ENCODE data around the gene TMEM92.
"Not testable (repeated sequence)": the region's sequence is repeated elsewhere in the genome, so short reads cannot be mapped to it uniquely, and the experiment has no call there.

TMEM92 gene

DNA sequence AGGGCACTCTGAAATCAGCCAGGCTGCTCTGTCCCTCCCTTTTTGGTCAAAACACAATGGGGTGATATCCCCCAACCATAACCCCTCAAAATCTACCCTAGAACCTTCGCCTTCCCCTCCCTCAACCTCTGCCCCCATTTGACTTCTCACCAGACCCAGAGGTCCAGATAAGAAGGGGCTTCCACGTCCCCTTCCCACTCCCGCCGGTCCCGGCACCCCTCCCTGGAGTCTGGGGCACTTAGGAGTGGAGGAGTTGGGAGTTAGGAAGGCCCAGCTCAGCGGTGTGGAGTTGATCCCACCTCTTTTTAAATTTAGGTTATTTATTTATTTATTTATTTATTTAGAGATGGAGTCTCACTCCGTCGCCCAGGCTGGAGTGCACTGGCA, 619 bp upstream of the TMEM92 start:
- in situ Hi-C loops (cut with MboI; ENCODE audit: low sequenced_read_pairs), result no loop called here

DNA sequence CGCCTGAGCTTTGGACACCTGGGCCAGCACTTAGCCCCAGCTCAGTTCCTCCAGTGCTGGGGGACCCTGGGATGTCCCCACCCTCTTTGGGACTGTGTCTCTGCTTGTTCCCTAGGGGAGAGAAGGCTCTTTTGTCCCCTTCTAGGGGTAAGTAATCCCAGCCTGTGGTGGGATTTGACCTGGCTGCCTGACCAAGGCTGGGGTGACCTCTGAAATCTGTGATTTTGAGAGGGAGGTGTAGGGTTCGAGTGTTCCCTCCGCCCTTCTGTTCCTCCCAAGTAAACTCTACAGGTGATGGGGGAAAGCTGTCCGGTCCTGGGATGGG, 593 bp downstream of the TMEM92 start:
- in situ Hi-C loops (cut with MboI; ENCODE audit: low sequenced_read_pairs), result no loop called here

DNA sequence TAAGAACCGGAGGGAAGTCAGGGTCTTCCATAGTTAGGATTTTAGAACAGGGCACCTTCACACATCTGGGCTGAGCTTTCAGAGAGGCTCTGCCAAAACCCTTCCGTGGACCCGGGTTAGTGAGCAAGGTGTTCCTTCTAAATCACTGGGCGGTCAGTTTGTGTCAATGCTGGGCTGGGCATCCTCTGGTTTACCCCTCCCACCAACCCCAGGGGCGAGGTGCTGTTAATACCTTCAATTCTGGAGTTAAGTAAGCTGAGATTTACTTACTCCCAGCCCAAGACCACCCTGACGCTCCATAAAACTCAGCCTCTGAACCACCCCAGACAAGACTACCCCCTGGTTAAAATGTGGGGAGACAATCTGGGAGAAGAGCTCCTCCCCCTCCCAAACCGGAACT, 1.0 kb downstream of the TMEM92 start:
- in situ Hi-C loops (cut with MboI; ENCODE audit: low sequenced_read_pairs), result no loop called here

DNA sequence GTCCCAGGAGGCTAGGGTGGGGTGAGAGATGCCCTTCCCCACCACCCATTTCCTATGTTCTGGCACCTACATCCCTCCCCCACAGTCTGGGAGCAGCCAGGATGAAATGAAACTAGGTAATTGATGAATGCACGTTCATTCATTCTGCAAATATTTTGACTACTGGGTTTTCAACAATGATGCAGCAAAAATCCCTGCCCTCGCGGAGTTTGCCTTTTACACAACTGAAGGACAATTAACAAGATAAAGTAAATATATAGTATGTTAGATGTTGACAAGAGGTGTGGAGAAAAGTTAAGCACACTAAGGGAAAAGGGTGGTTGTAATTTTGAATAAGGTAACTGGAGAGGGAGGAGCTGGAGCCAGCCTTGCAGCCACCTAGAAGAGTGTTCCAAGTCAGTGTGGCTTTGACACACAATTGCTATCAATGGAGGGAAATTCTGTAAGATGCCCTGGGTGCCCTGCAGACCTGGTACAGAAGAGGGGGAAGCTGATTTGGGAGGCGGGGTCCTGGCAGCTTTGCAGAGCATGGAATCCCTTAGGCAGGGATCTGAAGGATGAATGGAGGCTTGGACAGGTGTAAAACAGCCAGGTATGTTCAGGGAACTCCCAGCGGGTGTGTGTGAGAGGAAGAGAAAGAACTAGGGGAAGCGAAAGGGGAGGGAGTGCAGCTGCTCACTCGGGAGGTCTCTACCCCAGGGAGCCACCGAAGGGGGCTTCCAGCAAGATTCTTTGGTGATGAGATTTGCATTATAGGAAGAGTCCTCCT, 2.5 kb downstream of the TMEM92 start:
- in situ Hi-C loops (cut with MboI; ENCODE audit: low sequenced_read_pairs), result no loop called here

DNA sequence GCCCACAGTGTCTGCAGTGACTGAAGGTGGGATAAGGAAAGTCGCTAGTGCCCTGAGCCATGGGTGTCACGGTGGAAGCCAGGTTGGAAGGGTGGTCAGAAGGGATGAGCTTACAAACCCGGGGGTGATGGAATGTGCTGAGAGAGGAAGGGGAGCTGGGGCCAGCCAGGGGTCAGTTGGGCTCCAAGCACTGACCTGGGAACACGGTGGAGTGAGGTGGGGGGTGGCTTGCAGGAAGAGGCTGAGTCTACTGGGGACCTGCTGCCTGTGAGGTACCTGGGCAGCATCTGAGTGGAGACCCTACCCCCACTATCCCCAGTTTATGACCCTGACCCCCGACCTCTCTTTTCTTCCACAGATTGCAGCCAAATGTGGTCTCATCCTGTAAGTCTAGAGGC, 3.1 kb downstream of the TMEM92 start:
- in situ Hi-C loops (cut with MboI; ENCODE audit: low sequenced_read_pairs), result no loop called here

DNA sequence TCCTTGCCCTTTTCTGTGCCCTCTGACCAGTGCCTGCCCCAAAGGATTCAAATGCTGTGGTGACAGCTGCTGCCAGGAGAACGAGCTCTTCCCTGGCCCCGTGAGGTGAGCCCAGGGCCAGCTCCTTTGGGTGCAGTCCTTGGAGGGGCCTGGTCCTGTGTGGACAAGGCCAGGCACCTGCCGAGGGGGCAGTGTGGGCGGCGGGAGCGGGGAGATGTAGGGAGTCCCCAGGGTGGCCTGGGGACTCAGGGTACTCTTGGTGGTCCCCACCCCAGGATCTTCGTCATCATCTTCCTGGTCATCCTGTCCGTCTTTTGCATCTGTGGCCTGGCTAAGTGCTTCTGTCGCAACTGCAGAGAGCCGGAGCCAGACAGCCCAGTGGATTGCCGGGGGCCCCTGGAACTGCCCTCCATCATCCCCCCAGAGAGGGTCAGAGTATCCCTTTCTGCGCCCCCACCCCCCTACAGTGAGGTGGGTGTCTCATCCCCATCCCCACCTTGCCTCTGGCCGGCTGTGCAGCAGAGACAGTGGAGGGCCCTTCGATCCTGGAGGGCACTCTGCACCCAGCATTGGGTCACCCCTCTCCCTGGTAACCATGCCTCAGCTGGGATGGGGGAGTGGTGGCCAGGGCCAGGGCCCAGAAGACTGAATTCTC, 4.4 kb downstream of the TMEM92 start:
- in situ Hi-C loops (cut with MboI; ENCODE audit: low sequenced_read_pairs), result no loop called here

DNA sequence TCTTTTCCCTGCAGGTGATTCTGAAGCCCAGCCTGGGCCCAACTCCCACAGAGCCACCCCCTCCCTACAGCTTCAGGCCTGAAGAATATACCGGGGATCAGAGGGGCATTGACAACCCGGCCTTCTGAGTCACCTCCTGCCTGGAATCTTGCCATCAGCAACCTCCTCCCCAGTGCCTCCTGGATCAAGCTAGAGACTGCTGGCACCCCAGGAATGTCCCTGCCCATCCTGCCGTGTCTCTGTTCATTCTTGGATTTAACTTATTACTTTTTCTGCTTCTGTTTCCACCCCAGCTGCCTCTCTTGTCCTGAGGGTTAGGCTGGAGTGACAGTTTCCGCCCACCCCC, 4.9 kb downstream of the TMEM92 start:
- in situ Hi-C loops (cut with MboI; ENCODE audit: low sequenced_read_pairs), result no loop called here

DNA sequence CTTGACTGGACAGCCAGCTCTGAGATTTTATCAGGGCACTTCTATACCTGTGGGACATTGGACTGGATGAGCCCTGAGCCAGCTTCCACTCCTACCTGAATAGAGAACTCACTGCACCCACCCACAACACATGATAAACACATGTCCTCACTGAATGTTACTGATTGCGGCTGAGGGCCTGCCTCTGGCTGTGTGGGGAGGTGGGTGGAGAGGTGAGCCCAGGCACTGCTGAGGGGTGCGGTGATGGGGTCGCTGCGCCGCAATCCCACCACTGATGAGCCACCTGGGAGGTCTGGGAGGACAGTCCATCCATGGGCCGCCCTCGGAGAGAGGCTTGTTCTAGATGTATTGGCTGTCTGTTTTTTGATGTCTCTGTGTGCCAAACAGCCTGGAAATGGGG, 5.4 kb downstream of the TMEM92 start:
- in situ Hi-C loops (cut with MboI; ENCODE audit: low sequenced_read_pairs), result no loop called here

DNA sequence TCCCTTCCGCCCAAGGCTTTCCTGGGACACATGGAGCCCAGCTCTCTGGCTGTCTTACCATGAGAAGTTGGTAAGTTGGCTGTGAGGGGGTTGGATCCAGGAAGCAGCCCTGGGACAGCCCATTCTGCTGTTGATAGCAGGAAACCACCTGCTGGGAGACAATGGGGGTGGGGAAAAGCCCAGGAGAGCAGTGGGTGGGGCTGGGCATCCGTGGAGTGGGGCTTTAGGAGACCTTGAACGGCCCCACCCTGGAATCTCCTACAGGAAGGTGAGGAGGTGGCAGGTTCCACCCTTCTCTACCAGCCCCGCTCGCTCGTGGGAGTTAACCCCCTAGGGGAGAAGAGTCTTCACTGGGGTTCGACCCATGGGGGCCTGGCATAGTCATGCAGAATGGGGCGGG, 5.8 kb downstream of the TMEM92 start:
- in situ Hi-C loops (cut with MboI; ENCODE audit: low sequenced_read_pairs), result no loop called here

DNA sequence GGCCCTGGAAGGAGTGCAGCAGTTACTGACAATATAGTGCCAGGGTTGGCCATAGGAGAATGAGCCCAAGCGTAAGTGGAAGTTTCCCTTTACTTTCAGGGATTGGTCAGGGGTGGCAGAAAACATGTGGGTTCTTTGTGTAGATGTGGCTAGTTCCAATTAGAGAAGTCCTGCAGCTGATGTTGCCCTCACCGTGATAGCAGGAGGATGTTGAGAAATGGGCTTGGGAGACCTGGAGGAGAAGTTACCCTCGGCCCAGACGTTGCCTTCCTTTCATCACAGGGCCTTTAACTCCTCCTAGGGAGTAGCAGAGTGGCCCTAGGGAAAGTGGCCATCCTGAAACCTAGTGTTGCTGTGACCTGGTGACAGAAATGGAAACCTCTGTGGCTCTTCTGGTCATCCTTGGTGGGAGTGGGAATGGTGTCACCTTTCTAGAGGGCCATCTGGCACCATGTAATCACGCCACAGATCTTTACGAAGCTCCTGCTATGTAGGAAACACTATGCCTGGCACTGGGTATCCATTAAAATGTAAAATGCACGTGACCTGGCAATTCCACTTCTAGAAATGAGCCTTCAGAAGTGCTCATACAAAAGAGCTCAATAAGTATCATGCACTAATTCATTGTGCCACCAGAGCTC, 6.7 kb downstream of the TMEM92 start:
- in situ Hi-C loops (cut with MboI; ENCODE audit: low sequenced_read_pairs), result no loop called here

DNA sequence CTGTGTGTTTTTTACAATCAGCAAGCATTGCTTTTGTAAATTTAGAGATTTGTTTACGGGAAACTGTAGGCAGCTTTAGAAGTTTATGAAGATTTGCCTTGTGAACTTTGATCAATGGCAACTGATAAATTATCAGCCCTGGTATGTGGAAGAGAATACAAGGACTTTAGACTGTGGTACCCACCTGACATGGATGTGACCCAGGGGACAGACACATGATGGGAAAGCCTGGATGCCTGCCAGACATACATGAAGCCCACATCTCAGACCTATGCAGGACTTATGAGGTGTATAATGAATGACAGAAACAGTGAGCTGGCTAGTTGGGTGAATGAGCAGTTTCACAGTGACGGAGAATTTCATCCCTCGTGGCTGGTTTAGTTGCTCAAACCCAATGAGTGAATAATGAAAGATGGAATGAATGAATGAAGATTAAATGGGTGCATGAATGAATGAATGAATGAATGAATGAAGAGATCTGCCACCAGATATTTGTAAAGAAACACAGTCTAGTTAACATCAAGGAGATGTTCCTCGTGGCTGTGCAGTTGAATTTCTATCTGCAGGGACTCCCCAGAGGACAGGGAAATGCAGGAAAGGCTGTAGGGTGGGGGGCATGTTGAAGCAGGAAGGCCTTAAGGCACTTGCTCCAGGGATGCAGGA, 7.6 kb downstream of the TMEM92 start:
- in situ Hi-C loops (cut with MboI; ENCODE audit: low sequenced_read_pairs), result no loop called here

DNA sequence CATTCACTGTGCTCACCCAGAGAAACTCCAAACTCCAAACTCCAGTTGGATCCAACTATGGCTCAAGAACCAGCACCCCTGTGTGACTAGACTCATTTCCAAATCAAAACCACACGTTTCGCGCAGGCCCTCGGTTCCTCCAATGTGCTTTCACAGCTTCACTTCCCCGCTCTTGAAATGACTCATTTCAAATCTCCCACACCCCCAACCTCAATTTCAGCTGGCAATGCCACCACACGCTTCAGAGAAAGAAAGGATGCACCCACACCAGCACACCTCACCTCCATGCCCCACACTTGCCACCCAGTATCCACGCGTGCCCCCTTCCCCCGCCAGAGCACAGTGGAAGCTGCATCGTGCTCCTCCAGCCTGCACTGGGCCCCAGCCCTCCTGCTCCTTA, 9.0 kb downstream of the TMEM92 start:
- in situ Hi-C loops (cut with MboI; ENCODE audit: low sequenced_read_pairs), result no loop called here

DNA sequence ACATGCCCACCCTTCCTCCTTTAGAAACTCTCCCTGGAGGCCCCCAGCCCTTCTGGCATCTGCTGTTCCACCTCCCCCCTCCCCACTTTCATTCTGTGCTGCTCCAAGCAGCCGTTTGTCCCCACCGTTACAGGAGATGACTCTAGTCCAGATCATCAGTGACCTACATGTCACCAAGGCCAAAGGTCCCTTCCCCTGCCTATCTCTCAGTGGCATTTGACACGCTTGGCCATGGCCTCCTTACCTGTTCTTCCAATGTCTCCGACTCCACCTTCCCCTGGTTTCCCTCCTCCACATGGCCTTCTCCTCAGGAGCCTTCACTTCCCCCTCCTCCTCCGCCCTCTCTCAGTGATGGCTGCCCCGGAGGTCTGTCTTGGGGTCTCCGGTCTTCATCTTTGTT, 9.4 kb downstream of the TMEM92 start:
- in situ Hi-C loops (cut with MboI; ENCODE audit: low sequenced_read_pairs), result no loop called here

DNA sequence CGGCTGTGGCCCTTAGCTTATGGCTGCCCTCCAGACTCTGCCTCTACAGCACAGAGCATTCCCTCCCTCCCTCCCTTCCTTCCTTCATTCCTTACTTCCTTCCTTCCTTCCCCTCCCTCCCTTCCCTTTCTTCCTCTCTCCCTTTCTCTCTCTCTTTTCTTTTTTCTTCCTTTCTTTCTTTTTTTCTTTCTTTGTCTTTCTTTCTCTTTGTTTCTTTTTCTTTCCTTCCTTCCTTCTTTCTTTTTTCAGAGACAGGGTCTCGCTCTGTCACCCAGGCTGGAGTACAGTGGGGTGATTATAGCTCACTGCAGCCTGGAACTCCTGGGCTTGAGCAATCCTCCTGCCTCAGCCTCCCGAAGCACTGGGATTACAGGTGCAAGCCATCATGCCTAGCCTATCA, 11.7 kb downstream of the TMEM92 start:
- in situ Hi-C loops (cut with MboI; ENCODE audit: low sequenced_read_pairs), result no loop called here

DNA sequence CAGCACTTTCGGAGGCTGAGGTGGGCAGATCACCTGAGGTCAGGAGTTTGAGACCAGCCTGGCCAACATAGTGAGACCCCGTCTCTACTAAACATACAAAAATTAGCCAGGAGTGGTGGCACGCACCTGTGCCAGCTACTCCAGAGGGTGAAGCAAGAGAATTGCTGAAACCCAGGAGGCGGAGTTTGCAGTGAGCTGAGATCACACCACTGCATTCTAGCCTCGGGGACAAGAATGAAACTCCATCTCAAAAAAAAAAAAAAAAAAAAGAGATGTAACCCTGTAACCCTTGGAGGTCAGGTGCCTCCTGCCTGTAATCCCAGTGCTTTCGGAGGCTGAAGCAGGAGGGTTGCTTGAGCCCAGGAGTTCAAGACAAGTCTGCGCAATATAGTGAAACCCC, 13.0 kb downstream of the TMEM92 start:
- in situ Hi-C loops (cut with MboI; ENCODE audit: low sequenced_read_pairs), result not testable (repeated sequence)

DNA sequence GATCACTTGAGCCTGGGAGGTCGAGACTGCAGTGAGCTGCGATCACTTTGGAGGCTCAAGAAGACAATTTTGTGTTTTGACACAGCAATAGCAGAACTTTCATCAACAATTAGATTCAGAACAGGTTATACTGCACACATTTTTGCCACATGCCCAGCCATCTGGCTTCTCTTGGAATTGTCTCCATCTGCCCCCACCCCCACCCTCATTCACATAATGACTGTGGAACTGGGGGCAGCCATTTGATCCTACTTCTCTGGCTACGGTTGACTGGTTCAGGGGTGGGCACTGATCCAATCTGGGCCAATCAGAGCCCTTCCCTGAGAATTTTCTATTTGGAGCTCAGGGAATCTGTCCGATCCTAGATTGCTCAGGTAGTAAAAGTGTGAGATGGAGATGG, 14.0 kb downstream of the TMEM92 start:
- in situ Hi-C loops (cut with MboI; ENCODE audit: low sequenced_read_pairs), result no loop called here

DNA sequence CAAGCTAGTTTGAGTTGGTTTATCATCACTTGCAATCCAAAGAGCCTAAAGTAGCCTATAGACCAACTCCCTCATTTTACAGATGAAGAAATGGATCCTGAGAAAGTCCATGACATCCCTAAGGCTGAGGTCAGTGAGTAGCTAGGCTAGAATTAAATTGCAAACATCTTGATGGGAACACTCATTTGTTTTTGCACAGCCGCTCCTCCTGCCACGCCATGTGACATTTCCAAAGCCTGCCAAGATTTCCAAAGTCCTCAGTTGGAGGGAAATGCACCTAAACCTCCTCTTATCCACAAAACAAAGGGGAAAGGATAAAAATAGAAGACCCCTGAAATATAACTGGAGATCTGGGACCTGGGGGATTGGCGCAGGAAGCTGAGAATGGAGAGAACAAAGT, 15.0 kb downstream of the TMEM92 start:
- in situ Hi-C loops (cut with MboI; ENCODE audit: low sequenced_read_pairs), result no loop called here

DNA sequence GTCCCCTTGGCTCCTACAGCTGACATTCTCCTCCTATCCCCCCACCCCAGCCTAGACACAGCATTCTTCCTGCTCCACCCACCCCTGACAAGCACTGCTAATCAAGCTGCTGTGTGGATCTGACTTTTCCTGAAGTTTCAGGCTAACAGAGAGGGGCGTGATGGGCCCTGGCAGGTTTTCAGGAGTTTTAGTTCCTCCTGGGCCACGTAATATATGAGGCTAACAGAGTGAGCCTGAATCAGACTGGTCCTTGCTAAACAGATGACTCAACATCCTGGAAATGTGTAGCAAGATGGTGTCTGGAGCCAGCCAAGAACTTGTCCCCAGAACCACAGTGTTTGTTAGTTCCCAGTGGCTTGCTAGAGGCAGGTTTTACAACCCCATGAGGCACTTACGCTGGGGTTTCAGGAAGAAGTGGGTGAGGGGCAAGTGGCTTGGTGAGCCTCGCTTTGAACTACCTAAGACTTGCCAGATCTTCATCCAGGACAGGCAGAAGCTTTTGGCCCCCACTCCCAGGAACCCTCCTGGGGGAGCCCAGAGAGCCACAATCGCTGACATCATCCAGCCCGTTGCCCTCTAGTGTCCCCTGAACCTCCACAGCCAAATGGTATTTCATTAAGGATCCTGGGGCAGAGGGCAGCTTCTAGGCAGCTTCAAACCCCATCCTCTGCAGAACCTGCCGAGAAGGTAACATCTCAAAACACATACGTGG, 15.9 kb downstream of the TMEM92 start:
- in situ Hi-C loops (cut with MboI; ENCODE audit: low sequenced_read_pairs), result no loop called here

DNA sequence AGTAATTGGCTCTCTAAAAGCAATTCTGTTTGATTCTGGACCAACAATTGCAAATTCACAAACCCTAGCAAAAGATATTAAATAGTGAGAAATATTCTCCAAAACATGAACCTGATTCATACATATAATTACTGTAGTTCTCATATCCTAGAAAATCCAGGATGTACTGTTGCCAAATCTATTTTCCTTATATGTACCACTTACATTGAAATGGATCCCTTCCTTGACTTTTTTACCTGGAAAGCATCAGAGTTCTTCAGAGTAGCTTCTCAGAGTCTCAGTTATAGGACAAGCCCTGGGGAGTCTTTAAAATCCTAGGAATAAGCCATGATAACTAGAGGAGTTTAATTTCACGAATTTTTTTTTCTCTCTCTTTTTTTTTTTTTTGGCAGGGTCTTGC, 16.7 kb downstream of the TMEM92 start:
- in situ Hi-C loops (cut with MboI; ENCODE audit: low sequenced_read_pairs), result no loop called here

DNA sequence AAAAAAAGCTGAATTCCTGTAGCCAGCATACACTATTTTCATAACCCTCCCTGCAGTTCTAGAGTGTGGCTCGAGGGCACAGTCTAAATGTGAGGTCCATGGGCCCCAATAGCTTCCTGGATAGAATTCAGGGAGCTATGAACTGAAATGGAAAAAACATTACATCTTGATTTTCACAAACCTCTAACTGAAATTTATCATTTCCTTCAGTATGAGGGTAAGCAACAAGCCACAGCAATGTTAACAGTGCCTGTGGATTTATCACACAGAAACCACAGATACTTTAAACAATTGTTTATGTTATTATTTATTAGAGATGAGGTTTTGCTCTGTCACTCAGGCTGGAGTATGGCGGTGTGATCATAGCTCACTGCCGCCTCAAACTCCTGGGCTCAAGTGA, 18.2 kb downstream of the TMEM92 start:
- in situ Hi-C loops (cut with MboI; ENCODE audit: low sequenced_read_pairs), result no loop called here

DNA sequence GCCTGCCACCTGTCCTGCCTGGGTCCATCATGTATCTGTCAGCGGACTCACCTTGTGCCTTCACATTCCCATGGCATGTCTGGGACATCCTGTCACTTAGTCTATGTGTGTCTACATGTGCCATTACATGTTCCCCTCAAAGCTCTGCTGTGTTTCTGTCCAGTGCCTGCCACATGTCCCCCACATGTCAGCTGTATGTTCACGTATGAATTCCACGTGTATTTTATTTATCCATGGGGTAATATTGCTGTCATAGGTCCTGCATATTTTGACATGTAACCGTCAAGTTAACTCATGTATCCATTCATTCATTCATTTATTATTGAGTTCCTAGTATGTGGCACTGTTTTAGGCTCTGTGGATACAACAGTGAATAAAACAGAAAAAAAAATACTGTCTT, 20.8 kb downstream of the TMEM92 start:
- in situ Hi-C loops (cut with MboI; ENCODE audit: low sequenced_read_pairs), result no loop called here

Data from hTERT RPE-1 (cell line).